Ishikawa (cell line): ENCODE measurements around the gene HERC2.

ENCODE experiments used
- CEBPB ChIP-seq: IDR thresholded peaks from 2 replicates; pipeline ENCODE4 v1.6.1; 2012
- CREB1 ChIP-seq: IDR thresholded peaks from 2 replicates; pipeline ENCODE4 v1.6.1; 2012; ENCODE audit warnings: low read depth
- EGR1 ChIP-seq: IDR thresholded peaks from 2 replicates; pipeline ENCODE4 v1.6.1; 2012
- EP300 ChIP-seq: IDR thresholded peaks from 2 replicates; pipeline ENCODE4 v1.6.1; 2012; ENCODE audit warnings: borderline replicate concordance
- FOXM1 ChIP-seq: IDR thresholded peaks from 2 replicates; pipeline ENCODE4 v1.6.1; 2012; ENCODE audit warnings: low read depth, borderline replicate concordance
- MAX ChIP-seq: IDR thresholded peaks from 2 replicates; pipeline ENCODE4 v1.6.1; 2012
- NFIC ChIP-seq: IDR thresholded peaks from 2 replicates; pipeline ENCODE4 v1.6.1; 2012
- REST ChIP-seq: IDR thresholded peaks from 2 replicates; pipeline ENCODE4 v1.6.1; 2012; ENCODE audit warnings: low read depth, mild to moderate bottlenecking
- TAF1 ChIP-seq: IDR thresholded peaks from 2 replicates; pipeline ENCODE4 v1.6.1; 2012; ENCODE audit warnings: low read depth, mild to moderate bottlenecking
- TCF12 ChIP-seq: IDR thresholded peaks from 2 replicates; pipeline ENCODE4 v1.6.1; 2012; ENCODE audit warnings: low read depth
- TEAD4 ChIP-seq: IDR thresholded peaks from 2 replicates; pipeline ENCODE4 v1.6.1; 2012
- YY1 ChIP-seq: IDR thresholded peaks from 2 replicates; pipeline ENCODE4 v1.6.1; 2012; ENCODE audit warnings: low read depth

- TF ChIP-seq EGR1 = no peak
- no peak for TF ChIP-seq CEBPB
- no peak for TF ChIP-seq FOXM1
- TF ChIP-seq TAF1 = no peak
- no peak for TF ChIP-seq REST
- no peak for TF ChIP-seq TEAD4
- TF ChIP-seq YY1 = no peak
- TF ChIP-seq EP300 = no peak
- no peak for TF ChIP-seq TCF12
- TF ChIP-seq NFIC = no peak
- no peak for TF ChIP-seq MAX
- no peak for TF ChIP-seq CREB1
These were observed 143.7 kb downstream of the HERC2 start for GRCh38 chr15:28178290-28178689.
